IMR-90 (cell line): ENCODE results near the gene MAP2K5. TPM values are rescaled to one million over a fixed set of nuclear protein-coding genes. Genes with fewer than 3 reads are reported as not detected.

Experiments
- ATAC-seq: fragments of 200-7000 bp; cut with Tn5 transposase; 2 replicates; pipeline ENCODE4 v1.9.1; 2020; ENCODE audit warnings: low read depth, mild to moderate bottlenecking, moderate library complexity
- BruUV-seq: library from RNA; stranded (reverse); fragments of 400-500 nt; replicated peaks from 2 replicates; lab custom pipeline; 2021; lab: Mats Ljungman, UMichigan
- CTCF ChIA-PET: fragments of 300-600 bp; formaldehyde crosslinking; extraction: SDS; loops from one replicate; lab custom pipeline; 2021; ENCODE audit warnings: antibody characterized with exemption; lab: Yijun Ruan, JAX
- POLR2A ChIA-PET: fragments of 300-600 bp; sonication (Branson Sonifier 250); formaldehyde crosslinking; loops from one replicate; lab custom pipeline; 2022; ENCODE audit warnings: antibody characterized with exemption; ENCODE audit not compliant: unreplicated experiment; lab: Charles Lee
- DNase-seq: peaks from one replicate; pipeline ENCODE4 v3.0.0; 2013
- H2AFZ ChIP-seq: replicated peaks from 2 replicates; pipeline ENCODE3; 2013; ENCODE audit warnings: low read length, mild to moderate bottlenecking; ENCODE audit not compliant: poor library complexity
- H2AK5ac ChIP-seq: 2 replicates; pipeline ENCODE4 v1.6.1; 2013; ENCODE audit warnings: low read depth, low read length, inconsistent platforms
- H2AK9ac ChIP-seq: replicated peaks from 2 replicates; pipeline ENCODE3; 2013; ENCODE audit warnings: mild to moderate bottlenecking, low read depth, low read length, moderate library complexity; ENCODE audit not compliant: poor library complexity
- H2BK120ac ChIP-seq: 2 replicates; pipeline ENCODE4 v1.6.1; 2013; ENCODE audit warnings: low read depth, low read length, inconsistent platforms
- H2BK15ac ChIP-seq: 3 replicates; pipeline ENCODE4 v1.6.1; 2013; ENCODE audit warnings: low read depth, low read length, inconsistent platforms
- H2BK20ac ChIP-seq: 2 replicates; pipeline ENCODE4 v1.6.1; 2013; ENCODE audit warnings: low read depth, mild to moderate bottlenecking, inconsistent platforms, low read length, moderate library complexity
- H2BK5ac ChIP-seq: 2 replicates; pipeline ENCODE4 v1.6.1; 2013; ENCODE audit warnings: mild to moderate bottlenecking, low read depth, low read length, inconsistent platforms; ENCODE audit not compliant: poor library complexity, severe bottlenecking
- H3K14ac ChIP-seq: replicated peaks from 2 replicates; pipeline ENCODE4 v1.6.1; 2013; ENCODE audit warnings: low read depth, low read length, inconsistent platforms
- H3K18ac ChIP-seq: 2 replicates; pipeline ENCODE4 v1.6.1; 2013; ENCODE audit warnings: low read depth, low read length, control low read depth
- H3K23ac ChIP-seq: 2 replicates; pipeline ENCODE4 v1.6.1; 2013; ENCODE audit warnings: low read depth, low read length, inconsistent platforms
- H3K27ac ChIP-seq: 2 replicates; pipeline ENCODE4 v1.5.1; 2013; ENCODE audit warnings: mild to moderate bottlenecking, control low read depth, low read length; ENCODE audit not compliant: insufficient read depth
- H3K27me3 ChIP-seq: 2 replicates; pipeline ENCODE4 v1.6.1; 2013; ENCODE audit warnings: low read length; ENCODE audit not compliant: control insufficient read depth, insufficient read depth
- H3K36me3 ChIP-seq: 2 replicates; pipeline ENCODE4 v1.6.1; 2013; ENCODE audit warnings: low read length, mixed read lengths; ENCODE audit not compliant: control insufficient read depth, insufficient read depth
- H3K4ac ChIP-seq: 2 replicates; pipeline ENCODE4 v1.6.1; 2013; ENCODE audit warnings: low read depth, low read length, inconsistent platforms
- H3K4me1 ChIP-seq: 2 replicates; pipeline ENCODE4 v1.6.1; 2013; ENCODE audit warnings: low read length, mixed read lengths; ENCODE audit not compliant: control insufficient read depth, insufficient read depth
- H3K4me2 ChIP-seq: 2 replicates; pipeline ENCODE4 v1.6.1; 2013; ENCODE audit warnings: low read depth, mild to moderate bottlenecking, control low read depth, low read length, moderate library complexity
- H3K4me3 ChIP-seq: 2 replicates; pipeline ENCODE4 v1.5.1; 2013; ENCODE audit warnings: low read depth, mild to moderate bottlenecking, control low read depth, low read length, moderate library complexity; ENCODE audit not compliant: insufficient read depth
- H3K56ac ChIP-seq: 2 replicates; pipeline ENCODE4 v1.6.1; 2013; ENCODE audit warnings: low read length, inconsistent platforms; ENCODE audit not compliant: insufficient read depth; ENCODE audit errors: extremely low read depth
- H3K79me1 ChIP-seq, 2 experiments: 2 replicates each; pipeline ENCODE4 v1.6.1; 2013; ENCODE audit warnings: low read length in 2 of 2, inconsistent platforms in 1 of 2, low read depth in 1 of 2
- H3K9ac ChIP-seq: 2 replicates; pipeline ENCODE4 v1.6.1; 2013; ENCODE audit warnings: low read depth, low read length, control low read depth
- H3K9me1 ChIP-seq: 2 replicates; pipeline ENCODE4 v1.6.1; 2013; ENCODE audit warnings: low read length, inconsistent platforms; ENCODE audit not compliant: insufficient read depth
- H3K9me3 ChIP-seq: 2 replicates; pipeline ENCODE4 v1.6.1; 2013; ENCODE audit warnings: low read length; ENCODE audit not compliant: control insufficient read depth, insufficient read depth
- H4K20me1 ChIP-seq: 2 replicates; pipeline ENCODE4 v1.6.1; 2013; ENCODE audit warnings: low read length, inconsistent platforms; ENCODE audit not compliant: insufficient read depth
- H4K5ac ChIP-seq: 2 replicates; pipeline ENCODE4 v1.6.1; 2013; ENCODE audit warnings: mild to moderate bottlenecking, low read depth, low read length, control low read depth
- H4K8ac ChIP-seq, 2 experiments: 2 replicates each; pipeline ENCODE4 v1.6.1; 2013; ENCODE audit warnings: low read depth in 2 of 2, low read length in 2 of 2, control low read depth in 1 of 2, inconsistent platforms in 1 of 2
- H4K91ac ChIP-seq: 2 replicates; pipeline ENCODE4 v1.6.1; 2013; ENCODE audit warnings: low read depth, low read length, inconsistent platforms; ENCODE audit not compliant: insufficient read depth
- BHLHE40 ChIP-seq: fragments of 150-350 bp; IDR thresholded peaks from 2 replicates; pipeline ENCODE4 v1.6.1; 2016; ENCODE audit warnings: mild to moderate bottlenecking, low read depth, low read length
- CEBPB ChIP-seq: IDR thresholded peaks from 2 replicates; pipeline ENCODE4 v1.6.1; 2012; ENCODE audit warnings: low read depth, low read length, improper control_type of control experiment
- CHD1 ChIP-seq: IDR thresholded peaks from 2 replicates; pipeline ENCODE4 v1.6.1; 2012; ENCODE audit warnings: low read depth, low read length, improper control_type of control experiment
- FOS ChIP-seq: fragments of 150-350 bp; IDR thresholded peaks from 2 replicates; pipeline ENCODE4 v1.6.1; 2016; ENCODE audit warnings: low read depth, low read length
- MAFK ChIP-seq: IDR thresholded peaks from 2 replicates; pipeline ENCODE4 v1.6.1; 2012; ENCODE audit warnings: low read depth, low read length, improper control_type of control experiment
- MAZ ChIP-seq: IDR thresholded peaks from 2 replicates; pipeline ENCODE4 v1.6.1; 2012; ENCODE audit warnings: low read depth, mild to moderate bottlenecking, low read length, improper control_type of control experiment, moderate library complexity, borderline replicate concordance
- MXI1 ChIP-seq: IDR thresholded peaks from 2 replicates; pipeline ENCODE4 v1.6.1; 2012; ENCODE audit warnings: low read depth, mild to moderate bottlenecking, low read length, moderate library complexity, borderline replicate concordance
- NFE2L2 ChIP-seq: fragments of 150-350 bp; IDR thresholded peaks from 2 replicates; pipeline ENCODE4 v1.6.1; 2016; ENCODE audit warnings: low read depth, mild to moderate bottlenecking, low read length
- POLR2A ChIP-seq: IDR thresholded peaks from 2 replicates; pipeline ENCODE4 v1.6.1; 2012; ENCODE audit warnings: mild to moderate bottlenecking, low read depth, low read length
- RAD21 ChIP-seq: IDR thresholded peaks from 2 replicates; pipeline ENCODE4 v1.6.1; 2012; ENCODE audit warnings: low read length, improper control_type of control experiment
- RCOR1 ChIP-seq: IDR thresholded peaks from 2 replicates; pipeline ENCODE4 v1.6.1; 2012; ENCODE audit warnings: mild to moderate bottlenecking, low read length, improper control_type of control experiment; ENCODE audit not compliant: insufficient replicate concordance
- RFX5 ChIP-seq: IDR thresholded peaks from 2 replicates; pipeline ENCODE4 v1.8.0; 2012; ENCODE audit warnings: low read depth, mild to moderate bottlenecking, low read length, moderate library complexity
- SMC3 ChIP-seq: fragments of 150-350 bp; IDR thresholded peaks from 2 replicates; pipeline ENCODE4 v1.6.1; 2016; ENCODE audit warnings: low read depth, mild to moderate bottlenecking, antibody characterized with exemption, low read length, moderate library complexity
- WGBS, 2 experiments: methylation state at CpG; one replicate each; pipeline versions ENCODE4 v1.1.5 to v1.1.7; 2013; ENCODE audit warnings: missing lambda C conversion rate in 2 of 2; ENCODE audit not compliant: insufficient read length in 1 of 2; ENCODE audit errors: extremely low coverage in 2 of 2; 5-methylcytosine and 5-hydroxymethylcytosine counted together
- dilution Hi-C: fragments of 300-500 bp; cut with HindIII; formaldehyde crosslinking; loops from one replicate; pipeline ENCODE4 v1.14.3; 2018; ENCODE audit warnings: low sequenced_read_pairs; ENCODE audit not compliant: unreplicated experiment
- in situ Hi-C: fragments of 300-500 bp; cut with MboI; formaldehyde crosslinking; loops from 3 replicates; pipeline ENCODE4 v1.14.3; 2019; ENCODE audit warnings: low sequenced_read_pairs, inconsistent platforms, mixed read lengths
- intact Hi-C: fragments of 100-400 bp; cut with micrococcal nuclease; formaldehyde crosslinking; loops from 2 replicates; pipeline ENCODE4 v1.10.0; 2022
- polyA plus RNA-seq, 3 experiments: library from polyadenylated mRNA; depleted of rRNA; stranded (reverse); fragments of >200 nt; gene quantifications; 2 replicates each; pipeline ENCODE4 v1.2.3, GENCODE V29; 2012; ENCODE audit warnings: low replicate concordance in 1 of 3
- total RNA-seq: library from RNA; depleted of rRNA; stranded (reverse); fragments of >200 nt; gene quantifications from 2 replicates; pipeline ENCODE4 v1.2.3, GENCODE V29; 2012
- TF ChIP-seq, protein P1 (sequence below): fragments of 150-350 bp; IDR thresholded peaks from 2 replicates; pipeline ENCODE4 v1.6.1; 2017; ENCODE audit warnings: mild to moderate bottlenecking, antibody characterized with exemption, low read length, low read depth
- TF ChIP-seq, protein P2 (sequence below): fragments of 150-350 bp; IDR thresholded peaks from 2 replicates; pipeline ENCODE4 v1.6.1; 2016; ENCODE audit warnings: low read depth, mild to moderate bottlenecking, low read length, moderate library complexity, borderline replicate concordance
- TF ChIP-seq, protein P3 (sequence below): conservative IDR thresholded peaks from 2 replicates; pipeline ENCODE4 v1.5.1; 2012; ENCODE audit warnings: mild to moderate bottlenecking, low read depth, low read length, improper control_type of control experiment

The MAP2K5 gene
- total and polyA plus RNA-seq, 2 of the 4 experiments (the other 2 are of a cell fraction): 1.6 to 6.1 TPM

GRCh38 chr15:67590191-67590590 is 47.7 kb downstream of the MAP2K5 start:
- no peak overlapping the region for H2AK9ac ChIP-seq
- intact Hi-C loops (no loop called here), dilution Hi-C loops (no loop called here), in situ Hi-C loops (no loop called here)
- H2AFZ ChIP-seq: no peak overlapping the region
- no peak overlapping the region for H3K14ac ChIP-seq
- no peaks in the 10 kb centered on the region; the same call in 1 of the 2 replicates for H4K20me1 ChIP-seq
- peaks cover 20% of the 10 kb centered on the region for H3K36me3 ChIP-seq
- H3K4me1 ChIP-seq: peaks cover 5% of the 10 kb centered on the region
- CTCF ChIA-PET: no interaction called here
- H3K79me1 ChIP-seq: no peaks in the 10 kb centered on the region
- WGBS, 2 experiments: 100% methylated on average over 3 of the region's 3 CpGs; no CpG with 5 or more reads in 1 of the 2 experiments
- H2BK120ac ChIP-seq: no peak overlapping the region
- H3K27me3 ChIP-seq: no peaks in the 10 kb centered on the region
- no peak overlapping the region for H4K8ac ChIP-seq
- H4K91ac ChIP-seq: no peak overlapping the region
- no peak overlapping the region for H3K23ac ChIP-seq
- H3K9me1 ChIP-seq: peaks cover 4% of the 10 kb centered on the region; the same call in 1 of the 2 replicates
- no peak overlapping the region for H3K4me3 ChIP-seq
- H4K5ac ChIP-seq: no peak overlapping the region
- H2AK5ac ChIP-seq: no peak overlapping the region
- H3K27ac ChIP-seq: no peak overlapping the region
- H3K4ac ChIP-seq: no peak overlapping the region
- DNase-seq: no peak
- no peak for TF ChIP-seq MXI1
- no peak for TF ChIP-seq CHD1
- no peak for TF ChIP-seq RCOR1
- no peak for TF ChIP-seq CEBPB
- no peak for TF ChIP-seq BHLHE40
- TF ChIP-seq, protein P1, sequence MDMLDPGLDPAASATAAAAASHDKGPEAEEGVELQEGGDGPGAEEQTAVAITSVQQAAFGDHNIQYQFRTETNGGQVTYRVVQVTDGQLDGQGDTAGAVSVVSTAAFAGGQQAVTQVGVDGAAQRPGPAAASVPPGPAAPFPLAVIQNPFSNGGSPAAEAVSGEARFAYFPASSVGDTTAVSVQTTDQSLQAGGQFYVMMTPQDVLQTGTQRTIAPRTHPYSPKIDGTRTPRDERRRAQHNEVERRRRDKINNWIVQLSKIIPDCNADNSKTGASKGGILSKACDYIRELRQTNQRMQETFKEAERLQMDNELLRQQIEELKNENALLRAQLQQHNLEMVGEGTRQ: no peak
- TF ChIP-seq RFX5: no peak
- TF ChIP-seq SMC3: no peak
- TF ChIP-seq NFE2L2: no peak
- TF ChIP-seq, protein P2, sequence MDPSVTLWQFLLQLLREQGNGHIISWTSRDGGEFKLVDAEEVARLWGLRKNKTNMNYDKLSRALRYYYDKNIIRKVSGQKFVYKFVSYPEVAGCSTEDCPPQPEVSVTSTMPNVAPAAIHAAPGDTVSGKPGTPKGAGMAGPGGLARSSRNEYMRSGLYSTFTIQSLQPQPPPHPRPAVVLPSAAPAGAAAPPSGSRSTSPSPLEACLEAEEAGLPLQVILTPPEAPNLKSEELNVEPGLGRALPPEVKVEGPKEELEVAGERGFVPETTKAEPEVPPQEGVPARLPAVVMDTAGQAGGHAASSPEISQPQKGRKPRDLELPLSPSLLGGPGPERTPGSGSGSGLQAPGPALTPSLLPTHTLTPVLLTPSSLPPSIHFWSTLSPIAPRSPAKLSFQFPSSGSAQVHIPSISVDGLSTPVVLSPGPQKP: no peak
- TF ChIP-seq, protein P3, sequence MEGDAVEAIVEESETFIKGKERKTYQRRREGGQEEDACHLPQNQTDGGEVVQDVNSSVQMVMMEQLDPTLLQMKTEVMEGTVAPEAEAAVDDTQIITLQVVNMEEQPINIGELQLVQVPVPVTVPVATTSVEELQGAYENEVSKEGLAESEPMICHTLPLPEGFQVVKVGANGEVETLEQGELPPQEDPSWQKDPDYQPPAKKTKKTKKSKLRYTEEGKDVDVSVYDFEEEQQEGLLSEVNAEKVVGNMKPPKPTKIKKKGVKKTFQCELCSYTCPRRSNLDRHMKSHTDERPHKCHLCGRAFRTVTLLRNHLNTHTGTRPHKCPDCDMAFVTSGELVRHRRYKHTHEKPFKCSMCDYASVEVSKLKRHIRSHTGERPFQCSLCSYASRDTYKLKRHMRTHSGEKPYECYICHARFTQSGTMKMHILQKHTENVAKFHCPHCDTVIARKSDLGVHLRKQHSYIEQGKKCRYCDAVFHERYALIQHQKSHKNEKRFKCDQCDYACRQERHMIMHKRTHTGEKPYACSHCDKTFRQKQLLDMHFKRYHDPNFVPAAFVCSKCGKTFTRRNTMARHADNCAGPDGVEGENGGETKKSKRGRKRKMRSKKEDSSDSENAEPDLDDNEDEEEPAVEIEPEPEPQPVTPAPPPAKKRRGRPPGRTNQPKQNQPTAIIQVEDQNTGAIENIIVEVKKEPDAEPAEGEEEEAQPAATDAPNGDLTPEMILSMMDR: no peak
- no peak for TF ChIP-seq MAFK
- TF ChIP-seq MAZ: no peak
- no peak for TF ChIP-seq FOS
- no peak for TF ChIP-seq POLR2A
- no peak for TF ChIP-seq RAD21
- H3K56ac ChIP-seq: no peak overlapping the region
- POLR2A ChIA-PET: no interaction called here
- ATAC-seq: no peak
- BruUV-seq: no TSS peak
- no peak overlapping the region for H3K9ac ChIP-seq
- H3K9me3 ChIP-seq: no peaks in the 10 kb centered on the region
- no peak overlapping the region for H2BK15ac ChIP-seq
- H3K4me2 ChIP-seq: no peak overlapping the region
- no peak overlapping the region for H2BK5ac ChIP-seq
- H3K18ac ChIP-seq: no peak overlapping the region
- no peak overlapping the region for H2BK20ac ChIP-seq
